HG02623 (cell line): Measurements from ENCODE around the gene MCTP1.
A peak's percentile ranks its signal among the peaks of the same experiment; 100 is the strongest.
"Not testable (repeated sequence)": the region's sequence is repeated elsewhere in the genome, so short reads cannot be mapped to it uniquely, and the experiment has no call there.

Source experiments
- ATAC-seq: cut with Tn5 transposase; IDR thresholded peaks from one replicate; pipeline ENCODE4 v1.9.1; 2021; ENCODE audit warnings: moderate library complexity; ENCODE audit not compliant: unreplicated experiment

MCTP1 gene

GRCh38 chr5:94972268-94972667, 312.6 kb downstream of the MCTP1 start:
- ATAC-seq, result no peak

DNA sequence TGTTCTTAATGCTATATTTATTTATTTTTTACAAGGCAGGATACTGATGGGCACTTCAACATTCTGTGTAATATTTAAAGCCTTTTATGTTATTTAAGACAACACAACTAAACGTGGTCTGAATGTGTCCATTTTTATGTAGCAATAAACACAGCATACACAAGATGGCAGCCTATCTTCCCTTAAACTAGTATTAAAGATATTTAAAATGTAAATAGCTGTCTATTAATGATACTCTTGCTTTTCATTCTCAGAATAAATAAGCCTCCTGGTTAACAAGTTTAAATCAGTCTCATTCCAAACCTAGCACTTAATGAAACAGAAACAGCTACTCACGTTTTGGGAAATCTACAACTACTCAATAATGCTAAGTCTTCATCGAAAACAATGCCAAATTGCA, 315.7 kb downstream of the MCTP1 start:
- no peak for ATAC-seq

- ATAC-seq, result peak; percentile 83
Observed at GRCh38 chr5:94968507-94969095, 316.3 kb downstream of the MCTP1 start.

GRCh38 chr5:94967525-94967924, 317.4 kb downstream of the MCTP1 start:
- ATAC-seq, result no peak

DNA sequence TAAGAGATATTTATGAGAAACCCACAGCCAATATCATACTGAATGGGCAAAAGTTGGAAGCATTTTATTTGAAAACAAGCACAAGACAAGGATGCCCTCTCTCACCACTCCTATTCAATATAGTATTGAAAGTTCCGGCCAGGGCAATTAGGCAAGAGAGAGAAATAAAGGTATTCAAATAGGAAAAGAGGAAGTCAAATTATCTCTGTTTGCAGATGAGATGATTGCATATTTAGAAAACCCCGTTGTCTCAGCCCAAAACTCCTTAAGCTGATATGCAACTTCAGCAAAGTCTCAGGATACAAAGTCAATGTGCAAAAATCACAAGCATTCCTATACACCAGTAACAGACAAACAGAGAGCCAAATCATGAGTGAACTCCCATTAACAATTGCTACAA, 325.6 kb downstream of the MCTP1 start:
- ATAC-seq, result not testable (repeated sequence)

GRCh38 chr5:94945656-94946055, 339.2 kb downstream of the MCTP1 start:
- ATAC-seq, result no peak

GRCh38 chr5:94944160-94944559, 340.7 kb downstream of the MCTP1 start:
- no peak for ATAC-seq

DNA sequence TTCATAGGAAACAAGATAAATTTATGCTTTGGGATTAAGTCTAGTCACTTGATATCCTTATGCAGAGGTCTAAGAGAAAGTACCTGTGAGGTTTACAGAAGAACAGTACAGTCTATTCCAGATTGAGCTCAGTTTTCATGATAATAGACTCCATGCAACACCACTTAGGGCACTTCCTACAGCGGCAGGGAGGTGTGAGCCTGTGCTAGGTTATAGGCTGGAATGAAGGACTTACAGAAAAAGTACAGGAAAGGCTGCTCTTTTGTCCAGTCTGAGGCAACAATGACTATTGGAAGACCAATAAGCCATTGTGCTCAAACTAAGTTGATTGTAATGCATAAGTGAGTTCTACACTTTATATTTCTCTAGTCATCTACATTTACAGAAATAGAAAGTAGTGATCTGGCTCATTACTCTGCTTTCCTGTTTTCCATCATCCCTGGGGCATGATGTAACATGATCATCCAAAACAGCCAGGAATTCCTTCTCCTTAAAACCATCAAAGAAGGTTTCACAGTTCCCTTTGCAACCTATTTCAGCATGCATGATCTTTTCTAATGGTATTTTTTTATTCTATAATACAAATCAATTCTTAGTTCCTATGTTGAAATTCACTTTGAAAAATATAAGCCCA, 343.7 kb downstream of the MCTP1 start:
- no peak for ATAC-seq

GRCh38 chr5:94932259-94932658, 352.6 kb downstream of the MCTP1 start:
- no peak for ATAC-seq

GRCh38 chr5:94928891-94929290, 356.0 kb downstream of the MCTP1 start:
- ATAC-seq, result no peak

GRCh38 chr5:94920570-94920969, 364.3 kb downstream of the MCTP1 start:
- ATAC-seq, result no peak

DNA sequence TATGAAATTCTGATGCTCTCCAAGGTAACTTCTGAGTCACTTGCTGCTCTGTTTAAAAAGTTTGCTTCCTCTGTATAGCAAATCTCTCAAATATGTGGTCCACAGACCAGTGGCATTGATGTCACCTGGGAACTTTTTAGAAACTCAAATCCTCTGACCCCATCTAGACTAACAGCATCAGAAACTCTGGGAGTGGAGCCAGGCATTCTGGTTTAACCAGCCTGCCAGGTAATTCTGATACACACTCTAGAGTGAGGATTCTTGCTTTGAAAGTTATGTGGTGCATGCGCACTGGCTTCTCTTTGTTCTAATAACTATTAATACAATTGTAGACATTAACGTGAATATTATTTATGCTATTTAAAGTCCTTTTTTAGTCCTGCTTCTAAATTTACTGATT, 368.3 kb downstream of the MCTP1 start:
- no peak for ATAC-seq

GRCh38 chr5:94911276-94911675, 373.6 kb downstream of the MCTP1 start:
- ATAC-seq, result no peak

DNA sequence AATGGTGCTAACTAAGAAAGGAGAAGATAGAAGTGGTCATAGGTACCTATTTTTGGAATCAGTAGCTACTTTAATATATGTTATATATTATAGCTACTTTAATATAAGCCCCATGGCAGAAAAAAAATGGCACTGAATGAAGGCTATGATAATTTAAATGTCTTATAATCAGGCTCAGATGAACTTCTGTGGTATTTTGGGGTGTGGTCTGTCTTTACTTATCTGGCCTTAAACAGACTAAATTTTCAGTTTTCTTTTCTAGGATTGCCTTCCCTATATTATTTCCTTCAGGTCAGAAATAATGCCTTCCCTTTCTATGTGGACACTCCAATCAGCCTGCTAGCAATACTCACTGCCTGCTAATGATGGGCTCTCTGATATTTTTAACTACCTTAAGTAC, 374.2 kb downstream of the MCTP1 start:
- ATAC-seq, result no peak

- ATAC-seq, result no peak
Observed at GRCh38 chr5:94908889-94909480, 375.9 kb downstream of the MCTP1 start.

GRCh38 chr5:94906750-94907149, 378.1 kb downstream of the MCTP1 start:
- no peak for ATAC-seq

DNA sequence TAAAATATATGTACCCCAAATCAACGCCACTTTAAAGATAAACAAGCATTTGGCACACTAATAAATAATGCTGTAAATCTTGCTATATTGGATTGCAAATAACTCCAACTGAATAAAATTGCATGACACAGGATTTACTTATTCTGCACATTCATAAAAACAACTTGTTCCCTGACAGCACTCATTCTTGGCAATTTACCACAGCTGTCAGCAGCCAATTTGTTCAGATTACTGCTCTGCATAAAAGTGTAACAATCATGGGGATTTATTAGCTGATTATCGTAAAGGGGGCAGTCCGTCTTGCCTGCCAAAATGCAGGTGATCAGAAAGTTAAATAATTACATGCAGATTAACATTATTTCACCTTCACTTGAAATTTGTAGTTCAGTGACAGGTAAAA, 381.2 kb downstream of the MCTP1 start:
- no peak for ATAC-seq

DNA sequence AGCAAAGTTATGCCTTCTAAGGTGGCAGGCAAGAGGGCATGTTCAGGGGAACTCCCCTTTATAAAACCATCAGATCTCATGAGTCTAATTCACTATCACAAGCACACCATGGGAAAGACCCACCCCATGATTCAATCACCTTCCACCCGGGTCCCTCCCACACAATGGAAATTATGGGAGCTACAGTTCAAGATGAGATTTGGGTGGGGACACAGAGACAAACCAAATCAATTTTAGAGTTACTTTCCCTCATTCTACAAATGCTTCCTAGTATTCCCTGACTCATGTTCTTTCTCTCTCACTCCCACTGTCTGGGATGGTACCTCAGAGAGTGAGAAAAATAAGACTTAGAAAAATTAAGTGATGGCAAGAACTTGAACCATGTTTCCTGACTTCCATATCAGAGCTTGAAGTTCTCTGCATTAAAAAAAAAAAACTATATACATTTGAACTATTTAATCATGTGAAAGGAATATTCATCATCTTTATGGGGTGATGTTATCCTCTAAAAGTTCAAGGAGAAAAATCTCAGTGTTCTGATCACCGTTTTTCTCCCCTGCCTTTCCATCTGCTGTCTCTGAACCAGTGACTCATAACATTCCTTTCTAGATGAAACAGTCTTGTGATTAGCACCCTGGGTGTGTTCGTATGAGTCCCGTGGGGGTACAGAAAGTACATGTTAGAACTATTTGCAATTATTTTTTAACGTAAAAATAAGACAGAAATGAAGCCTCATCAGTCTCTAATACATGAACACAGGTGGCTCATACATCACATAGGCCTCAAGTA, 383.5 kb downstream of the MCTP1 start:
- peak; percentile 81 for ATAC-seq

GRCh38 chr5:94900006-94900505, 384.8 kb downstream of the MCTP1 start:
- ATAC-seq, result no peak

DNA sequence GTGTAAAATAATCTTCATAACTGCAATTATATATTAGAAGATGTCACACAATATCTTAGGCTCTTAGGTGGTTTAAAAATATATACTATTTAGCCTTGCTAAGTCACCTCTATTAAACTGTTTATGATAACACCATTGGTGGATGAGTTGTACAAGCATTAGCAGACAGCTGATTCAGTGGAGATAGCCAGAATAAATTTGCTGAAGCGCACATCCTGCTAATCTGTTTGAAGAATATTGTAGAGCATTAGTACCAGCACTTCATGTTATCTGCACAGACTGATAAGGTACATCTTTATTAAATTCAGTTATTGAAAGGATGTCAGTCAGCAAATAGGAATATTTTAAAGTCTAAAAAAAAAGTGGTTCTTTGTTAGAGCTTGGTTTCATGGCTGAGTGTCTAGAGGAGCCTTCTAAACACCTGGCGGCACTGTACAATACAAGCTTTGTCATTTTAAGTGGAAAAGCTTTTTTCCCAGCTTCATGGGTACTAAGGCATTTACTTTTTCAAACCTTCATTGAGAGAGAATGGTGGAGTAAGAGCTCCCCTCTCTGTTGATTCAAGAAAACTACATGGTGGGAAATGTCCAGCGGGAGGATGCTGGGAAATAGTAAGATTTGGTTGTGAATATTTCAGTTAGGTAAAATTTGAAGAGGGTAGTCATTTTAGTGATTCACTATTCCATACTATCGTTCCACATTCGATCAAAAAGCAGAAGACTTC, 391.3 kb downstream of the MCTP1 start:
- ATAC-seq, result no peak

DNA sequence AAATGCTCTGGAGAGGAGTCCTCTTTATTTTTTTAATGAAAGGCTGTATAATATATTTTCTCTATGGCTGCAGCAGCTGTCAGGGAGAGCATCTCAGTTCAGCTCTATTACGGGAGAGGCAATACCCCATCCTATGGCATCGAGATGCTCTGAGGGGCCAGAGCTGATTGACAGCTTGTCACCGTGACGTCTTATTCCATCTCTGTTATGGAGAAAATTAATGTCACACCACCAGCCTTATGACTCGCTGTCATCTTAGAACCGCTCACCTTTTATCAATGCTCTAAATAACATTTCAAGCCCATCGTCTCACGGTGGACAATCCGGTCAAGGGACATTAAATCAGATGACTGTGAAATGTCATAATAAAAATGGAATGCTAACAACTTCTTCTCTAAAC, 392.9 kb downstream of the MCTP1 start:
- ATAC-seq, result no peak
